Measurements from ENCODE around the gene SPART.

GRCh38 chr13:36258831-36259230 lies 87.4 kb downstream of the SPART start:
- TF ChIP-seq CTCF (IDR thresholded peaks at IDR 0.05; ENCODE audit: low read depth, low read length) (no peak), MYC (IDR thresholded peaks at IDR 0.05; ENCODE audit: low read depth, low read length) (no peak)

Measured in NB4 (cell line).